Ishikawa (cell line): ENCODE data around the gene PHLDB2.

ENCODE experiments used
- CEBPB ChIP-seq: IDR thresholded peaks from 2 replicates; pipeline ENCODE4 v1.6.1; 2012
- CREB1 ChIP-seq: IDR thresholded peaks from 2 replicates; pipeline ENCODE4 v1.6.1; 2012; ENCODE audit warnings: low read depth
- EGR1 ChIP-seq: IDR thresholded peaks from 2 replicates; pipeline ENCODE4 v1.6.1; 2012
- EP300 ChIP-seq: IDR thresholded peaks from 2 replicates; pipeline ENCODE4 v1.6.1; 2012; ENCODE audit warnings: borderline replicate concordance
- FOXM1 ChIP-seq: IDR thresholded peaks from 2 replicates; pipeline ENCODE4 v1.6.1; 2012; ENCODE audit warnings: low read depth, borderline replicate concordance
- MAX ChIP-seq: IDR thresholded peaks from 2 replicates; pipeline ENCODE4 v1.6.1; 2012
- NFIC ChIP-seq: IDR thresholded peaks from 2 replicates; pipeline ENCODE4 v1.6.1; 2012
- RAD21 ChIP-seq: IDR thresholded peaks from 2 replicates; pipeline ENCODE4 v1.6.1; 2012; ENCODE audit warnings: low read depth
- REST ChIP-seq: IDR thresholded peaks from 2 replicates; pipeline ENCODE4 v1.6.1; 2012; ENCODE audit warnings: low read depth, mild to moderate bottlenecking
- TAF1 ChIP-seq: IDR thresholded peaks from 2 replicates; pipeline ENCODE4 v1.6.1; 2012; ENCODE audit warnings: low read depth, mild to moderate bottlenecking
- TCF12 ChIP-seq: IDR thresholded peaks from 2 replicates; pipeline ENCODE4 v1.6.1; 2012; ENCODE audit warnings: low read depth
- TEAD4 ChIP-seq: IDR thresholded peaks from 2 replicates; pipeline ENCODE4 v1.6.1; 2012
- USF1 ChIP-seq: IDR thresholded peaks from 2 replicates; pipeline ENCODE4 v1.6.1; 2012
- YY1 ChIP-seq: IDR thresholded peaks from 2 replicates; pipeline ENCODE4 v1.6.1; 2012; ENCODE audit warnings: low read depth
- ZBTB7A ChIP-seq: IDR thresholded peaks from 2 replicates; pipeline ENCODE4 v1.6.1; 2012; ENCODE audit warnings: low read depth

PHLDB2 gene

GRCh38 chr3:112010636-112011035 lies 151.6 kb downstream of the PHLDB2 start:
- TF ChIP-seq ZBTB7A (no peak), USF1 (no peak), TAF1 (no peak), CEBPB (no peak), NFIC (no peak), EP300 (no peak), FOXM1 (no peak), CREB1 (no peak), REST (no peak), EGR1 (no peak), MAX (no peak), YY1 (no peak), RAD21 (no peak), TEAD4 (no peak), TCF12 (no peak)

GRCh38 chr3:112011376-112011940 lies 152.4 kb downstream of the PHLDB2 start:
- TF ChIP-seq MAX (no peak), YY1 (no peak), FOXM1 (no peak), REST (no peak)

- TF ChIP-seq USF1 (no peak), RAD21 (no peak), CEBPB (no peak), TAF1 (no peak), EP300 (no peak), NFIC (no peak), EGR1 (no peak)
Measured at GRCh38 chr3:112012205-112012992, 153.3 kb downstream of the PHLDB2 start.

- TF ChIP-seq RAD21 (peak; percentile 49; the same call in 1 of the 2 replicates), CREB1 (no peak), FOXM1 (no peak), REST (no peak), EP300 (no peak), TEAD4 (no peak)
Measured at GRCh38 chr3:112013058-112013783, 154.2 kb downstream of the PHLDB2 start.
